HG03439 (cell line): ENCODE results near the gene PVALB.
"Not testable (repeated sequence)": the region's sequence is repeated elsewhere in the genome, so short reads cannot be mapped to it uniquely, and the experiment has no call there.

Experiments used
- ATAC-seq: cut with Tn5 transposase; IDR thresholded peaks from one replicate; pipeline ENCODE4 v1.9.1; 2021; ENCODE audit warnings: mild to moderate bottlenecking, moderate library complexity; ENCODE audit not compliant: unreplicated experiment

Gene PVALB

GRCh38 chr22:36759481-36760159, 57.2 kb downstream of the PVALB start:
- no peak for ATAC-seq

GRCh38 chr22:36758792-36759271, 58.0 kb downstream of the PVALB start:
- ATAC-seq = no peak

- ATAC-seq = no peak
These were observed 59.1 kb downstream of the PVALB start for GRCh38 chr22:36757668-36758211.

DNA sequence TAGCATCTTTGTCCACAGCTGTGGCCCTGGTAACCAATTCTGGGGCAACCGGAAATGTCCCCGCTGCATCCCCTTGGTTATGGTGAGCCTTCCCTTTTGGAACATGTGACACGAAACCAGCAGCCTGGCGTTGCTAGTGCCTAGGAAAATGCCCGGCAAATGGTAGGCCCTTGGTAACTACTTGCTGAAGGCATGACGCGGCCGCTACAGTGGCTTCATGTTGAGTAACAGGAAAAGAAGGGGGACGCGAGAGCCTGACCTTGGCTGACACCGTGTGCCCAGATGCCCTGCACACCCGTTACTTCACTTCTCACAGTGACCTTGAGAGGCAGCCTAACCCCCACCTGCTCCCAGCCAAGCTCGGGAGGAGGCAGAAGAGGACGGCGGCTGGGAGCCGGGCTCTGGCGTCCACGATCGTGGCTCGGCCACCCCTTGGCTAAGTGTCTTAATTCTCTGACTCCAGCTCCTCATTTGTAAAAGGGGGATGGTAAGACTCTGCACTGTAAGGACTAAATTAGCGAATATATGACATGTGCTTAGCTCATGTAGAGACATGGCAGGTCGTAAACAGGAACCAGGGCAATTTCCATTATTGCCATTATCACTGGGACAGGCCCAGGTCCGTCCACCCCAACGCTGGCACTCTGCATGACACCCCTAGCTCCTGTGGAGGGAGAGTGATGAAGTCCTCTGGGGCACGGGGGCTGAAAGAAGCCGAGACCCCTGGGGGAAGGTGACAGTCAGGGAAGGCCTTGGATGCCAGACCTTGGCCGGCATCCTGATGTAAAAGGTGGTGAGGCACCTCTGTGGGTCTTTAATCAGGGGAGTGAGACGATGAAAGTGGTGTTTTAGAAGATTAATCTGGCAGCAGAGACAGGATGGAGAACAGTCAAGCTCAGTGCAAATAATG, 59.8 kb downstream of the PVALB start:
- no peak for ATAC-seq

DNA sequence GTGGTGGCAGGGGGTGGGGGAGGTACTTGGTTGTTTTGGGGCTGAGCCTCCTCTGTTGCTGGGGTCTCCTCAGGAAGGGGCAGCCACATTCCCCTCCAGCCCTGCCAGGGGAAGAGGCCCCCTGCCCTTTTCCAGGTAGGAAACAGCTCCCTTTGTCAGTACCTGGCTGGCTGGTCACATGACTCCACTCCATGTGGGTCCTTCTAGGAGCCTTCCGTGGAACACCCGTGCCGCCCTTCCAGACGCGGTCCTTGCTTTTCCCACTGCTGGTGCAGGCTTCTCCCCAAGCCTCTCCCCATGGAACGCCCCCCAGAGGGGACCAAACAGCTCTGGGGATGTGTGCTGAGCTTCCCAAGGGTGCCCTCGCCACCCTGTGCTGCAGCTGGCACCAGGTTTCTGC, 60.8 kb downstream of the PVALB start:
- ATAC-seq = no peak

GRCh38 chr22:36755316-36755715, 61.5 kb downstream of the PVALB start:
- ATAC-seq = no peak

DNA sequence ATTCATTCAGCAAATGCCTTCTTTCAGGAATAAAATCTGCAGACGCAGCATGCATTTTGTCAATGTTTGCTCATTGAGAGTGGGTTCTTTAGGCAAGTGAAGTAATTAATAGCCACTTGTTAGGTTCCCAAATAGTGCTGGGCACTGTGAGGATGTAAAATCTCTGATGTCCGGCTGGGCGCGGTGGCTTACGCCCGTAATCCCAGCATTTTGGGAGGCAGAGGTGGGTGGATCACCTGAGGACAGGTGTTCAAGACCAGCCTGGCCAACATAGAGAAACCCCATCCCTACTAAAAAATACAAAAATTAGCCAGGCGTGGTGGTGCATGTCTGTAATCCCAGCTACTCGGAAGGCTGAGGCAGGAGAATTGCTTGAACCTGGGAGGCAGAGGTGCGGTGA, 62.0 kb downstream of the PVALB start:
- not testable (repeated sequence) for ATAC-seq

GRCh38 chr22:36753916-36754315, 62.9 kb downstream of the PVALB start:
- no peak for ATAC-seq

DNA sequence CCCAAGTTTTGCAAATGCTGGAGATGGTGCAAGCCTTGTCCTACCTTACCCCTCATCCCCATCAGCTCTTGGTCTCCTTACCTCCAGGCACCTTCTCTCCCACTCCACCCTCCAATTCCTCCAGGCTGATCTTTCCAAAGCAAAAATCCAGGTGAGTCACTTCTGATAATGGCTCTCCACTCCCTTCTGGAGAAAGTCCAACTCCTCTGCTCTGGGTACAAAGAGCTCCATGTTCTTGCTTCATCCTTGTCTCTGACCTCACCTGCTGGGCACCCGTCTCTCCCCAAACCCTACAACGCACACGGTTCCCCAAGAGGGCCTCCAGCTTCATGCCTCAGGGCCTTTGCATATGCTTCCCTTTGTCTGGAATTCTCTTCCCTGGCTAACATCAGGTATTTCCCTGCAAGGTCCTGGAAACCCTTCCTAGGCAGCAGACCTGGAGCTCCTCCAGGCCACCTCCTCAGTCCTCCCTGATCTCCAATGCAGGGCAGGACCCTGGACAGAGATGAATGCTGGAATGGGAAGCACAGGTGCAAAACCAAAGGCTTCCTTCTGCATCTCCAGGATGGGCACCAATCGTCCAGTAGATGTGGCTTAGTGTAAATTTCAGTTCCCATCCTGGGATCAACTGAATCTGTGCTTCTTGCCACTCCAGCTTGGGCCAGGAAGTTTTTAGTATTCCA, 63.6 kb downstream of the PVALB start:
- no peak for ATAC-seq
